GM18909 (cell line): Measurements from ENCODE around the gene PDE6A.
"Not testable (repeated sequence)": the region's sequence is repeated elsewhere in the genome, so short reads cannot be mapped to it uniquely, and the experiment has no call there.

ENCODE experiments used
- ATAC-seq: cut with Tn5 transposase; IDR thresholded peaks from one replicate; pipeline ENCODE4 v1.9.1; 2021; ENCODE audit warnings: mild to moderate bottlenecking; ENCODE audit not compliant: unreplicated experiment, poor library complexity

Gene PDE6A

GRCh38 chr5:149898811-149899210 lies 45.8 kb downstream of the PDE6A start:
- no peak for ATAC-seq

- no peak for ATAC-seq
These were observed 48.9 kb downstream of the PDE6A start for GRCh38 chr5:149895416-149896345.

GRCh38 chr5:149894237-149894636 lies 50.4 kb downstream of the PDE6A start:
- ATAC-seq: no peak

GRCh38 chr5:149893403-149893931 lies 51.1 kb downstream of the PDE6A start:
- ATAC-seq: no peak

- no peak for ATAC-seq
These were observed 52.0 kb downstream of the PDE6A start for GRCh38 chr5:149892594-149892993.

- no peak for ATAC-seq
These were observed 56.3 kb downstream of the PDE6A start for GRCh38 chr5:149888280-149888679.

- no peak for ATAC-seq
These were observed 56.9 kb downstream of the PDE6A start for GRCh38 chr5:149887622-149888183.

- ATAC-seq: no peak
These were observed 57.7 kb downstream of the PDE6A start for GRCh38 chr5:149886692-149887470.

- ATAC-seq: no peak
These were observed 58.5 kb downstream of the PDE6A start for GRCh38 chr5:149886060-149886459.

GRCh38 chr5:149885513-149885912 lies 59.1 kb downstream of the PDE6A start:
- ATAC-seq: no peak

GRCh38 chr5:149883550-149883949 lies 61.0 kb downstream of the PDE6A start:
- ATAC-seq: no peak

GRCh38 chr5:149882633-149883032 lies 62.0 kb downstream of the PDE6A start:
- ATAC-seq: not testable (repeated sequence)

GRCh38 chr5:149881874-149882273 lies 62.7 kb downstream of the PDE6A start:
- no peak for ATAC-seq

- no peak for ATAC-seq
These were observed 63.4 kb downstream of the PDE6A start for GRCh38 chr5:149881069-149881622.

GRCh38 chr5:149879593-149879992 lies 65.0 kb downstream of the PDE6A start:
- not testable (repeated sequence) for ATAC-seq

GRCh38 chr5:149878371-149878770 lies 66.2 kb downstream of the PDE6A start:
- ATAC-seq: no peak

GRCh38 chr5:149873896-149874295 lies 70.7 kb downstream of the PDE6A start:
- ATAC-seq: no peak

GRCh38 chr5:149872351-149873040 lies 72.1 kb downstream of the PDE6A start:
- ATAC-seq: no peak

GRCh38 chr5:149871471-149871870 lies 73.1 kb downstream of the PDE6A start:
- ATAC-seq: no peak

- ATAC-seq: no peak
These were observed 73.9 kb downstream of the PDE6A start for GRCh38 chr5:149870697-149871096.
